D721Med (cell line): ENCODE data around the gene BICDL1.

Source experiments
- DNase-seq: peaks from one replicate; pipeline ENCODE4 v3.0.0; 2011; ENCODE audit warnings: low spot score; ENCODE audit not compliant: insufficient read length
- FAIRE-seq: peaks from 2 replicates; lab custom pipeline; 2011; peaks lifted over from hg19 to GRCh38; lab: Jason Lieb, UNC
- TF ChIP-seq, protein P1 (sequence below): IDR thresholded peaks from 2 replicates; pipeline ENCODE4 v1.5.1; 2012; ENCODE audit warnings: mild to moderate bottlenecking, control low read depth; ENCODE audit not compliant: insufficient read depth; ENCODE audit errors: missing control alignments

Gene BICDL1

DNA sequence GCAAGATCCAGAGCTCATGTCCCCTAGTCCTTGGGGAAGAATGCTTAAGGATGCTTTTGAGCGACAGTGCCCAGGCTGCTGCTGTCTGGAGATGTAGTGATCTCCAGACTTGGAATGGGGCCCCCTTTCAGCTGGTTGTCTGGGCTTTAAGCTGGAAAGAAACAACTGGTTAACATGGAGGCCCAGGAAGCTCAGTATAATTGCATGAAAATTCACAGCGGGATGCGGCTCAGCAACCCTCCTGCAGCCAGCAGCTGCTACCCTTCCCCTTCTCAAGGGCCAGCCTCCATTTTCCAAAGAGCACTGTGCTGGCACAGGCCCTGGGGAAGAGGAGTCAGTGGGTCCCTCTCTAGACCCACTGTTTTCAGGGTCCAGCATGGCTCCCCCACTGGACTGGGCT lies 101.2 kb downstream of the BICDL1 start:
- DNase-seq: no peak
- no peak for FAIRE-seq
- TF ChIP-seq, protein P1, sequence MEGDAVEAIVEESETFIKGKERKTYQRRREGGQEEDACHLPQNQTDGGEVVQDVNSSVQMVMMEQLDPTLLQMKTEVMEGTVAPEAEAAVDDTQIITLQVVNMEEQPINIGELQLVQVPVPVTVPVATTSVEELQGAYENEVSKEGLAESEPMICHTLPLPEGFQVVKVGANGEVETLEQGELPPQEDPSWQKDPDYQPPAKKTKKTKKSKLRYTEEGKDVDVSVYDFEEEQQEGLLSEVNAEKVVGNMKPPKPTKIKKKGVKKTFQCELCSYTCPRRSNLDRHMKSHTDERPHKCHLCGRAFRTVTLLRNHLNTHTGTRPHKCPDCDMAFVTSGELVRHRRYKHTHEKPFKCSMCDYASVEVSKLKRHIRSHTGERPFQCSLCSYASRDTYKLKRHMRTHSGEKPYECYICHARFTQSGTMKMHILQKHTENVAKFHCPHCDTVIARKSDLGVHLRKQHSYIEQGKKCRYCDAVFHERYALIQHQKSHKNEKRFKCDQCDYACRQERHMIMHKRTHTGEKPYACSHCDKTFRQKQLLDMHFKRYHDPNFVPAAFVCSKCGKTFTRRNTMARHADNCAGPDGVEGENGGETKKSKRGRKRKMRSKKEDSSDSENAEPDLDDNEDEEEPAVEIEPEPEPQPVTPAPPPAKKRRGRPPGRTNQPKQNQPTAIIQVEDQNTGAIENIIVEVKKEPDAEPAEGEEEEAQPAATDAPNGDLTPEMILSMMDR: no peak

DNA sequence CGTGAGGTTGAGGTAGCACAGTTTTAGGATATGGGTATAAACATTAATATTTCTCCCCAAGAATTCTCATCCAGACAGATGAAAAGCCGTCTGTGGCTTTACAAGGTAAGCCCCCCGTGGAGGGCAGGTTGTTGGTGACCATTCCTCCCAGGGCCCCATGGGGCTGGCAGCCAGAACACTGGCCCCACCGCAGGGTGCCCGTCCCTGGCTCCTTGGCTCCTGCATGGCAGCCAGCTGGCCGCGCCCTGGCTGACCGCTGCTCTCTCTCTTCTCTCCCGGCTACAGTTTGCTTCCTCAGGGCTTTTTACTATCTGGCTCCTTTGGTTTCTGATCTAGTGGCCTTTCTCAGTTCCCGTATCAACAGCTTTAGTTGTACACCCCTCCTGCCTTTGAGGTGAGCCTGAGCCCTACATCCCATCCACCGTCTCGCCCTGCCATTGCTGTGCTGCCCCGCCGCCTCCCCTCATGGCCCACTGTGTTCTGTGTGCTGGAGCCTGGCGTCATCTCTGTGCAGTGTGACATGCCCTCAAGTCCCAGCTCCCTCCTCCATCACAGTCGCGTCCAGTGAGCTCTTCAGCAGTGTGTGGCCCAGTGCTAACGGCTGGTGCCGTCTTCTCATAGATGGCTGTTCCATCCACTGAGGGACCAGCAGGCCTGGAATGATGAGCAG lies 101.7 kb downstream of the BICDL1 start:
- DNase-seq (no peak), FAIRE-seq (no peak)
- TF ChIP-seq, protein P1: no peak

DNA sequence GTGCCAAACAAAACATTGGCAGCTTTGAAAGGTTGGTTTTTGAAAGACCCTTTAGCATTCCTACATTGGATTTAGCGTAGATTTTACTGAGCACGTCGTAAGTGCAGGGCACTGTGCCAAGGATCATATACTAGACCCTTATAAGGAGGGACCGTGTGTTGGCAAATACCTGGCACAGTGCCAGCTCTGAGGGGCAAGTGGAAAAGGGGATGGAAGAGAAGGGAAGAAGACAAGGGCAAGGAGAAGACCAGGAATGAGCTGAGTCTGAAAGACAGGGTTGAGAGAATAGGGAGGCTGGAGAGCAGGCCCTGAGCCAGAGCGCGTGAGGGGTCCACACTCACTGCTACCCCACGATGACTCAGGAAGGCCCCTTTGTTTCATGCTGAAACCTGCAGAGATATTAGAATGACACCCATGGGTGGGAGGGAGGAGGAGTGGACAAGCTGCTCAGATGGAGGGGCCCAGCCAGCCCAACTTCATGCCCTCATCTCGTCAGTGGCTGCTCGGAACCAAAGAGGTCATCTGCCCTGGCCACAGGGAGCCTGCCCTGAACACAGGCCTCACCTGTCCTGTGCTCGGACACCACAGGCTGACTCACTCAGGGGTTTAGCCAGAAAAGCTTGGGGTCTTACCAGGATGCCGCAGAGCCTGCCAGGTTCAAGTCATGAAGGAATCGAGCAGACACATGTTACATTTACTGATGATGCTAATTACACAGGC lies 102.5 kb downstream of the BICDL1 start:
- TF ChIP-seq, protein P1: no peak
- DNase-seq: no peak
- FAIRE-seq: no peak

DNA sequence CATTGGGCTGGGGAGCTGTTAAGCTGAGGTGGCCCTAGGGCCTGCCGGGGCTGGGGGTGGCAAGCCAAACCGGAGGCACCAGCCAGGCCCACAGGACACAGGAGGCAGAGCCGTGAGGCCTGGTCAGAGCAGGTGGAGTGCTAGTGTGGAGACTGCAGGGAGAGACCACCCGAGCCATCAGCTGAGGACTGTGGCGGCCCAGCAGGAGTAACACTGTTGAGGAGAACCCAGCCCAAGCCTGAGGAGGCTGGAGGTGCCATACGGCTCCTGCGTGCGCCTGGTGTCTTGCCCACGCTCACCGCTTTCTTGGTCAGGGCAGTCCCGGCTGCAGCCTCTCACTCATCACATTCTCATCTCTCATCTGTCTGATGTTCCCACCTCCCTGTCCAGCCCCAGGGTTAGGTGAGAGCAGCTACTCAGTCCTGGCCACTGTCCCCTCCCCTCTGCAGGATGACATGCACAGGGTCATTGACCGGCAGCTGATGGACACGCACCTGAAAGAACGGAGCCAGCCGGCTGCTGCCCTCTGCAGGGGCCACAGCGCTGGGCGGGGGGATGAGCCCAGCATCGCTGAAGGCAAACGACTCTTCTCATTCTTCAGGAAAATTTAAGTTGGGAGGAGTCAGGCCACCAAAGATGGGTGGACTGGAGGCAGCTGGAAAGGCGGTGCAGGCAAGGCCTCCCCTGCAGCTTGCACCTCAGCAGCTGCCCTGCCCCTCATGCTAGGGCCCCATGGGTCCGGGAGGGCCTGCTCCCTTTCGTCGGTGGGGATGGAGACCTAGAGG lies 103.7 kb downstream of the BICDL1 start:
- TF ChIP-seq, protein P1: no peak
- DNase-seq: no peak
- FAIRE-seq: no peak

DNA sequence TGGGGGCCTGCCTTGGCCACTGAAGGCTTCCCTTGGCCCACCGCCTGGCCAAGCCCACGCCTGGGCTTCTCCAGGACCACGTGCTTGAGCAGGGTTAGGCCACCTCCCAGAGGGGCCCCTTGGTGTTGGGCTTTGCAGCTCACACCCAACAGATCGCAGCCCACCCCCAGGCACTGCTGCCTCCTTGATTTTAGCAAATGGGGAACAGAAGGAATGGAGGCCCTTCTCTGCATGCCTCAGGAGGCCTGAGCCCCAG lies 104.2 kb downstream of the BICDL1 start:
- DNase-seq: no peak
- FAIRE-seq: no peak
- TF ChIP-seq, protein P1: no peak

DNA sequence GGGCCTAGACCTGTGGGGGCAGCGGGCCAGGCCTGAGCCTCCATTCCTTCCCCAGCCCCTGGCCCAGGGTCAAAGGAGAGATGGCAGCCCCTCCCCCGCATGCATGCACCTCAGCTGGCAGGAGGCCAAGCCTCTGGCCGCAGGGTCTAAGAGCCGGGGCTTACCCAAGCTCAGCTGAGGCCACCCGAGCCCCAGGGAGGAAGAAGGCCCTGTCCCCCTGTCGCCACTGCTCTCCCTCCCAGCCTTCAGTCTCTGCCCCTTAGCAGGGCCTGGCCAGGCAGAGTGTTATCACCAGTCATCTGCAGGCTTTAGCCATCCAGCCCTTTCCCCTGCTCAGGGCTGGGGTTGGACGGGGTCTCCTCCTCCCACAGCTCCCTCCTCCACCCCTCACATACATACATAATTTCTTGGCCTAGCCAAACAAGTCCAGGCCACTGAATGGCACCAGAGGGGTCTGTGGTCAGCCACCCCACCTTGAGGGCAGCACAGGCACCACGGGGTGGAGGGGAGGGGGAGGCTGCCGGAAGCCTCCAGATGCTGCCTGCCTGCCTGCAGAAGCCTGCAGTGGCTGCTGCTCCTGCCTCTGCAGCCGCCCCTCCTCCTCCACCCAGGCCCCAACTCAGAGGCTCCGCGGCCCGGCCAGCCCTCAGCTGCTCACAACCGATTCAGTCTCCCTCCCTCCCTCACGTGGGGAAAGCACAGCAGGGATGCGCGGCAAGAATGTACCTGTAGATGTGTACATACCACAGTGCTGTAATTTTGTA lies 104.7 kb downstream of the BICDL1 start:
- TF ChIP-seq, protein P1: no peak
- DNase-seq: no peak
- no peak for FAIRE-seq
